Left lobe of liver (tissue), 2 donors: ENCODE results near the gene LGR4. TPM values are rescaled to one million over a fixed set of nuclear protein-coding genes. Genes with fewer than 3 reads are reported as not detected.

Experiments used
- ATAC-seq: fragments of 200-7000 bp; cut with Tn5 transposase; one replicate; pipeline ENCODE4 v1.9.1; 2020; ENCODE audit warnings: mild to moderate bottlenecking, moderate library complexity
- DNase-seq: peaks from one replicate; pipeline ENCODE4 v3.0.0-alpha.2; 2020; ENCODE audit warnings: low spot score
- total RNA-seq: library from RNA; stranded (reverse); gene quantifications from one replicate; pipeline ENCODE4 v1.2.1, GENCODE V29; 2021
- donor health status: DM: no; HTN: no; CAD: no; lungs with moderate emphysema.
- donor health status: DM: no; HTN: yes; CAD: no.

The LGR4 gene
- total RNA-seq, 1 donor from 2014 or later, result 50.8 TPM

- no peak for DNase-seq
- ATAC-seq, result no peak
Observed at GRCh38 chr11:27436916-27437315, 35.7 kb downstream of the LGR4 start.

- no peak for ATAC-seq
Observed at GRCh38 chr11:27433742-27434141, 38.8 kb downstream of the LGR4 start.

GRCh38 chr11:27431808-27432207 lies 40.8 kb downstream of the LGR4 start:
- ATAC-seq (no peak), DNase-seq (no peak)

More at GRCh38 chr11:27433742-27434141, 38.8 kb downstream of the LGR4 start:
- DNase-seq, result no peak

GRCh38 chr11:27429761-27430393 lies 42.7 kb downstream of the LGR4 start:
- DNase-seq (no peak), ATAC-seq (peak; percentile 34)

- DNase-seq (no peak), ATAC-seq (peak; percentile 62)
Observed at GRCh38 chr11:27427183-27427980, 45.2 kb downstream of the LGR4 start.

GRCh38 chr11:27425814-27426213 lies 46.8 kb downstream of the LGR4 start:
- DNase-seq (no peak), ATAC-seq (no peak)

- peak; percentile 78 for ATAC-seq
- peak; percentile 59 for DNase-seq
Observed at GRCh38 chr11:27423125-27423524, 49.5 kb downstream of the LGR4 start.

GRCh38 chr11:27421819-27422494 lies 50.6 kb downstream of the LGR4 start:
- peak; percentile 10 for ATAC-seq
- no peak for DNase-seq

- DNase-seq, result no peak
- no peak for ATAC-seq
Observed at GRCh38 chr11:27420722-27421572, 51.6 kb downstream of the LGR4 start.

- ATAC-seq (no peak), DNase-seq (no peak)
Observed at GRCh38 chr11:27420217-27420616, 52.4 kb downstream of the LGR4 start.

GRCh38 chr11:27418356-27418755 lies 54.2 kb downstream of the LGR4 start:
- DNase-seq (no peak), ATAC-seq (no peak)

GRCh38 chr11:27416568-27417176 lies 55.9 kb downstream of the LGR4 start:
- DNase-seq (no peak), ATAC-seq (peak; percentile 67)

GRCh38 chr11:27414644-27415043 lies 57.9 kb downstream of the LGR4 start:
- DNase-seq, result no peak
- ATAC-seq, result no peak

GRCh38 chr11:27413218-27413617 lies 59.4 kb downstream of the LGR4 start:
- DNase-seq (no peak), ATAC-seq (no peak)

GRCh38 chr11:27412192-27412691 lies 60.3 kb downstream of the LGR4 start:
- DNase-seq (no peak), ATAC-seq (no peak)

GRCh38 chr11:27411328-27411727 lies 61.3 kb downstream of the LGR4 start:
- ATAC-seq, result no peak

GRCh38 chr11:27410272-27410671 lies 62.3 kb downstream of the LGR4 start:
- ATAC-seq (no peak), DNase-seq (no peak)

More at GRCh38 chr11:27411328-27411727, 61.3 kb downstream of the LGR4 start:
- no peak for DNase-seq

GRCh38 chr11:27409742-27410141 lies 62.8 kb downstream of the LGR4 start:
- DNase-seq (no peak), ATAC-seq (peak; percentile 65)

- ATAC-seq (peak; percentile 9), DNase-seq (no peak)
Observed at GRCh38 chr11:27409049-27409448, 63.5 kb downstream of the LGR4 start.

- ATAC-seq, result no peak
Observed at GRCh38 chr11:27408246-27408800, 64.3 kb downstream of the LGR4 start.

More at GRCh38 chr11:27408246-27408800, 64.3 kb downstream of the LGR4 start:
- DNase-seq, result no peak
